Stimulated activated CD8-positive, alpha-beta memory T cell treated with anti-CD3 and anti-CD28 coated beads, Interleukin-4, amount 100 ng/mL, for 1 hour (primary cell): Measurements from ENCODE around the gene GRID1.

Experiments used
- DNase-seq, 2 donors: peaks; one replicate each; pipeline ENCODE4 v3.0.0-alpha.2; 2020; ENCODE audit warnings: low read depth in 2 of 2, low spot score in 1 of 2

The GRID1 gene

DNA sequence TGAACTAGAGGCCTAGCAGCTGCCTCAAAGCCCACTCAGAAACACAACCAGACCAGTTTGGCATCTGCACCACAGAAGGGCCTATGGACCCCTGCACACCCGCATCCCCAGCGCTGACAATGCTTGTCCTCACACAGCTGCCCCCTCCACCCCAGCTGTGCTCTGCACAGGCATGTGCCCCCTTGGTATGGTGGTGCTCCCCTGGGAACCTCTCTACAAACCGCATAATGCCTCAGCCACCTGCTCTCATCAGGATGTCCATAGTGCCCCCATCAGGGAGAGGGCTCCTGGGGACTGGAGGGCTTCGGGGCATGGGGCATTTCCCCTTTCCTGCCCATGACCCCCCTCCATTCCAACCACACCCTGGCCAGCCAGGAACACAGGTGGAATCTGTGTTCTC is 347.5 kb downstream of the GRID1 start:
- no peak for DNase-seq

DNA sequence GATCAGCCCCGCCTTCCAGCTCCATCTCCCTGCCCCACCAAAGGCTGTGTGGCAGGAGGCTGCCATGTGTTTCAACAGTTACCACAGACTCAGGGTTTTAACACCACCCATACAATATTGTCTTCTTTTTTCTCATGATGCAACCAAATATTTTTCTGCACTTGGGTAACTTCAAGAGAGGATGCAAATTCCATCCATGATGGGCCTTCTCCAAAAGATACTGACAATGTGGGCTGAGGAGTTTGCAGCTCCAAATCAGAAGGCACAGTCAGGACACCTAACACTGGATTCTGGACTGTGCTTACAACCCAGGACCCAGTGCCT is 347.9 kb downstream of the GRID1 start:
- DNase-seq, result no peak

DNA sequence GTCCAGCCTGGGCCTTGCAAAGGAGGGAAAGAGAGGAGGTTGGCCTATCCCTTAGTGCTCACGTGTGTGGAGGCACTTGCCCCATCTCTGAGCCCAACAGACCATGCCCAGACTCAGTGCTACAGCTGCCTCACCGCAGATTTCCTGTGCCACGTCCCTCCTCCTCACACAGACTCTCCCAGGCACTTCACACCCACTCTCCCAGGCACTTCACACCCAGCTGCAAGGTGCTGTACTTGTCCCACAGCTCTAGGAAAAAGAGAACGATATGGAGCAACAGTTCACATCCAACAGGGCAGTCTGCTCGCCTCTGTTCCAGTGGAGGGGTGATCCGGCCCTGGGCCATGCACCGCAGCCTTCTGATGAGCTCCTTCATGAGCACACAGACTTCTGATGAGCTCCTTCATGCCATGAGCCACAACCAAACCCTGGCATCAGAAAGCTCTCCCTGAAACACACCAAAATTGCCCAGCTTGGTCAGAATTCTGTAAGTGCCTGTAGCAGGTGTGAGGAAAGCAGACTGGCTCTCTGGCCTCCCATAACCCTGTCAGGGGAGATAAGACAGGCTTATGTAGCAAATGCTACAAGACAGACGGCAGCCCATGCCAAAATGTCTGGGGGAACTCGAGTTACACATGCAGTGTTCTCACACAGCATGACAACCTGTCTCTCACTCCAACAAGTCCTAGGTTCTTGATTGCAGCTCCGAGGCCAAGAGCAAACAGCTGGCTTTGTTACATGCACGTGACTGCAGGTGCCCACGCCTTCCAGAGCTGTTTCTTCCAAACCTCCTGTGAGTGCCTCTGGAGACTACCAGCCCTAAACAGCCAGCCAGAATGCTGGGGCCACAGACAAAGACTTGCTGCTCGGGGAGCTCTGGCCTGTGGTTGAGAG is 348.5 kb downstream of the GRID1 start:
- DNase-seq, result no peak

DNA sequence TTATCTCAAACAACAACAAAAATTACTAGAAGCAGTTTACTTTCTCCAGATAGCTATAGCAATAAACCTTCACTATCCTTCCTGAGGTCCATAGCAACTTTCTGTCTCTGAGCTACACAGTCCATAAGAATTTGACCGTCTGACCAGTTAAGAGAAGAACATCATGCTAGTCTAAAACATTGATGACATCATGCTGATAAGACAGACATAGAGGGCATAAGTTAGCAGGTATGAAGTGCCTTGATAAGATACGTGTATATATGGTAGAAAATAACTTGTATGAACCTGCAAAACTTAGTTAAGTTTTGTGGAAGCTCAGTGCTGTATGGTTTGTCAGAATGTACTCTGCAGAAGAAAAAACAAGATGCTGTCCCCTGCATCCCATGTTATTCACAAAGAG is 353.0 kb downstream of the GRID1 start:
- DNase-seq, result no peak

DNA sequence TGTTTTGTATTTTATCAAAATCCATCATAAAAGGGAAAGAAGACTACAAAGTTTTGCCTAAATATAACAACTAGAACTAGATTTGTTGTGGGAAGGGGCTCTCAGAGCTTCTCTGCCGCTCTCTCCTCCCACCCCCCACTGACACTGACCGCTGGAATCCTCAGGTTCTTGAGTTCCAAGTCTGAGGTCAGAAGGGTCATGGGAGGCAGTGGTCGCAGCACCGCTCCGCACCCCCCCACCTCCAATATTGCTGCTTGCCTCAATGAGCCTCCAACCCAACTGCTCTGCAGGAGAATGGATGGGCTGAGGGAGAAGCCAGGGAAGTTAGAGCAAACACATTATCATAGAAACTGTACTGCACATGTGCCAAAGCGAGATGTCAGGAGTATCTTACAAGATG is 359.4 kb downstream of the GRID1 start:
- no peak for DNase-seq

DNA sequence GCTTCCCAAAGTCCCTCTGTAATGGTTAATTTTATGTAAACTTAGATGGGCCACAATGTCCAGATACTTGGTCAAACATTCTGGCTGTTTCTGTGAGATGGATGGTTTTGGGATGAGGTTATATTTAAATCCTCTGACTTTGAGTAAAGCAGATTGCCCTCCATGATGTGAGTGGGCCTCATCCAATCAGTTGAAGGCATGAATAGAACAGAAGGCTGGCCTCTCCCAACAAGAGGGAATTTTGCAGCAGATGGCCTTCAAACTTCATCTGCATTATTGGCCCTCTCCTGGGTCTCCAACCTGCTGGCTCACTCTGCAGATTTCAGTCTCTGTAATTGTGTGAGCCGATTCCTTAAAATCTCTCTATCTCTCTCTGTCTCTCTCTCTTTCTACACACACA is 362.3 kb downstream of the GRID1 start:
- DNase-seq, result no peak

DNA sequence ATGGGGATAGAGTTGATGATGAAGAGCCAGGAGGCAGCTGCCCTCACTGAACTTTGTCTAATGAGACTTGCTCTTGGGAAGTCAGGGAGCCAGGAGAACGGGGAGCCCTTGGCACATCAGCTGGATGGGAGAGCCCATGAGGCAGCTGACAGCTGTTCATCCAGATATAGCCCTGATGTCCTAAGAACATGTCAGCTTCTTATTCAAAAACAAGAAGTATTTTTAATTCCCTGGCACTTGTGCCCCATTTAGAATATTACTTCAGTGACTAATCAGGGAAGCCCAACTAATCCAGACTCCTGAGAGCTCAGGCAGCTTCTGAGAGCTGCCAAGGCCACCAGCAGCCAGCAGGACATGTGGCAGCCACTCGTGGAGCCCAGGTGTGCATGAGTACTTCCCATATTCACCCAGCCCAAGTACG is 363.4 kb downstream of the GRID1 start:
- DNase-seq, result no peak

DNA sequence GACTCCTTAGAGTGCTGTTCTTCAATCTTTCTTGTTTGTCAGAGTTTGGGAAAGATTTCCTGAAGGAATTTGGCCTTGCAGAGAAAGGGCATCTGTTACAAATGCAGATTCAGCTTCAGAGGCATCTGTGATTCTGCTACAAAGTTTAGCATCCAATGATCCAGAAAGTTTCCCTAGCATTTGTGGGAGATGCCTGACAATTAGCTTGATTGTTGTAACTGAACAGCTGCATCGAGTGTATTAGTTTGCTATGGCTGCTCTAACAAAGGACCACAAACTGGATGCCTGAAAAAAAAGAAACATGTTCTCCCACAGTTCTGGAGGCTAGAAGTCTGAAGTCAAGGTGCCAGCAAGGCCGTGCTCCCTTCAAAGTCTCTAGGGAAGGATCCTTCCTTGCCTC is 365.1 kb downstream of the GRID1 start:
- DNase-seq, result no peak

DNA sequence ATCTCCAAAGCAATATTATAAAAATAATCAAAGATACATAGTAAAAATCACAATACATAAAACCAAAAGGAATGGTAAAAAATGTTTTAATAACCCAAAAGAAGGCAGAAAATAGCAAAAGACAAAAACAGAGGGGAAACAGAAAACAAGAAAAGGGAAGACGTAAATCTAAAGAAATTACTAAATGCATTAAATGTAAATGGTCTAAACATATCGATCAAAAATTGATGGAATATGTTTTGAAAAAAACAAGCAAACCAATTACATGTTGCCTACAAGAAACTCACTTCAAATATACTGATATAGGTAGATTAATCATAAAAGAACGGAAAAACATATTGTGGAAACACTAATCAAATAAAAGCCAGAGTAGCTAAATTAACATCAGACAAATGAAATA is 369.1 kb downstream of the GRID1 start:
- DNase-seq, result no peak

DNA sequence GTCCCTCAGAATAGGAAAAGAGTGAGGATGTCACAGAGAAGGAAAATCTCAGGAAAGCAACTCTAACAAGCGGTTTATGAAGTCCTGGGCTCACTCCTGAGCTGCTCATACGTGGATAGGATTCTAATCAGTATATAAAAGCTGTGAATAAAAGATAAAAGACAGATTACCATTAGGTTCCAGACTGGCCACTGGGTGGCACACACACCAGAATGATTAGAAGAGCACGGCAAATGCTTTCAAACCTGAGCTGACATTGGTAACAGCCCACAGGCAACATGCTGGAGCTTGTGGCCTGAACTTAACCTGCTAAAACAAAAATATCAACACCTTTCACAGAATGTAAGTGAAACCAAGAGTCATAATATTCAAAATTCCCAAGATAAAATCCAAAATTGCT is 370.8 kb downstream of the GRID1 start:
- no peak for DNase-seq

DNA sequence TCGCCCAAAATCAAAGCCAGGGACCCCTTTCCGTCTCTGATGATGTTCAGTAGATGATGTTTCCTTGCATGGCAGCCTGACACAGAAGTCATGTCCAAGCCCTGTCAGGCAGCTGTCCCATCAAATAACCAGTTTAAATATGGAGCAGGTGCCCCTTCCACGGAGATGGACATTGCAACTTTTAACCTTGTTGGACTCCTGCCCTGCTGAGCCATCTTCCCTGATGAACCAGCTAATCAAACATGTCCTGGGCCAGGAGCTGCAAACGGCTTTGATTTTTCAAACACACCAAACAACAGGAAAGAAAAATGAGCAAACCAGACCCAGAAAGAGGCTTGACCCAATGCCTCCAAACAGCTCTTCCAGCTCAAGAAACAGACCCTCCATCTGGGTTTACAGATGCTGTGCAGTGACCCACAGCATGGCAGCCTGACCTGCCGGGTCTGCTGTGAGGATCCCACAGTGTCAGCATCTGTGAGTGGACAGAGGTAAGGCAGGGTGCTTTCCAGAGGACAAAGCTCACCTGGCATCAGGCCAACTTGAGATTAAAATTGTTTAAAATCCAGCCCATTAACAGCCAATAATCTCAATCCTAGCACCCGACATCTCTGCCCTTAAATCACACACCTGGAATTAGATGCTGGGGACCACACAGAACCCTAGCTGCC is 372.6 kb downstream of the GRID1 start:
- no peak for DNase-seq

DNA sequence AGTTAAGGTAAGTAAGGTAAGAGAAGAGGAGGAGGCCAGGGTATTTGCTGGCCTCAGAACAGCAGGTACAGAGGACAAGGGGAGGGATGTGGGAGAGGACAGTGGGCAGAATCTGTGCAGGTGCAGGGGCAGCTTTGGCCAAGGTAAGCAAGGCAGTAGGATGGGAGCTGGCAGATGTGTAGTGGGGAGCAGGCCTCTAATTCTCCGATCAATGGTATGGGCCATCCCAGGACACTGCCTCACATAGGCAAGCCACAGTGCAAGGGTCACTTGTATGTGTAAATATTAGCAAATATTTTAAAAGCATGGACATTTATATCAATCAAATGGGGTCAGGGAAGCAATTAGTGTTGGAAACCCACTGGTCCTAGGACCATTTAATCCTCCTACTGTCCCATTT is 373.5 kb downstream of the GRID1 start:
- no peak for DNase-seq

DNA sequence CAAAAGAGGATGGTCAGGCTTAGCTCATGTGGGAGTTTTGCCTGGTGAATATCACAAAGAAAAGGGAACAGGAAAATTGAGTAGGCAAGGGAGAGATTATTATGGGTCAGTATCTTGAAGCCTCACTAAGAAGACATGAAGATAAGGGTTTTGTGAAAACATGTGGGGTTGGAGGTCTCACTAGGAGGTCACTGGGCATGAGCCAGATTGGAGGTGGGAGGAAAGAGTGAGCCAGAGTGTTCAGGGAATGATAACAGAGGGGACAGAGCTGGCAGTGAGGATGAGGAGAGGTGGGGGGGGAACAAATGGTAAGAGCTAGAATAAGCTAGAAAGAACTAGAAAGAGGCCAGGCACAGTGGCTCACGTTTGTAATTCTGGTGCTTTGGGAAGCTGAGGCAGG is 374.3 kb downstream of the GRID1 start:
- DNase-seq, result no peak

DNA sequence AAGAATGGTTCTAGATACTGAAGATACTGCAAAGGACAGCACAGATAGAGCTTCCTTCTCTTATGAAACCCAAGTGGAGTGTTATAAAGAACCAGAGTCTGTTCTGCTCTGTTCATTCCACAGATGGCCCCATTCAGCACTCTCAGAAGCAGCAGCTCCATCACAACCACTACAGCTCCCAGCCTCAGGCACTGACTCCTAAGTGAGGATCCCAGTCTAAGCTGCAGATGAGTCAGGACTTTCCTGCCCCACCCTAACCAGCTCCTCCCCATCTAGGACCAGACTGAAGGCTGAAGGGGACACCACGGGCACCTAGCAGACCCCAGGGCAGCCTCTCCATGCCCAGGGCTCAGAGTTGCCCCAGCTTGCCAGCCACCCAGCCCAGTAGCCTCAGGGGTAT is 379.8 kb downstream of the GRID1 start:
- DNase-seq, result no peak

DNA sequence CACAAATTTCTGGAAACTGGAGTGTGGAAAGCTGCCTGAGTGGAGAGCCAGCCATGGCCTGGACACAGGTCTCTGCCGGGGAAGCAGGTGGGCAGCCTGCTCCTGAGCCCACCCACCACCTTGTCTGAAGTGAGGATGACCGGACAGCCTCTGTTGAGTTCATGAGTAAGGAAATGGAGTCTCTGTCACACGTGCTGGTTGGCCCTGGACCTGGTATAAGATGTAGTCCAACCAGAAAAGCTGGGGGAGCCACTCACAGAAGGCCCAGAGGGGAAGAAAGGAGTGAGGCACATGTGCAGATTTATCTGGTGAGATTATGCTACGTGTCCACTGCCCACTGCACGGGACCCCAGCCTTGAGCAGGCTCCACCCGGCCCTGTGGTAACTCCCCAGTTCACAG is 383.5 kb downstream of the GRID1 start:
- no peak for DNase-seq

DNA sequence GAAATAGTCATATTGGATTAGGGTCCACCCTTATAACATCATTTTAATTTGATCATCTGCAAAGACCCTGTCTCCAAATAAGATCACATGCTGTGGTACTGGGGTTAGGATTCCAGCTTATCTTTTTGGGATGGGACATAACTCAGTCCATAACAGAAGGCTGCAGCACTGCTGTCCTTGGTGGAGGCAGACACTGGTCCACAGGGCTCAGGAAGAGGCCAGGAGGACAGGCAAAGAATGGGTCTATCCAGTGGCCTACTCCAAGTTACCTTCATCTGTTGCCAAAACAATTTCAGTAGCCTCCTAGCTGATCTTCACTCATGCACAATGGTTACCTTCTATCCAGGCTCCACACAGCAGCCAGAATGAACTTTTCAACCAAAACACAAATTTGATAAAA is 387.0 kb downstream of the GRID1 start:
- no peak for DNase-seq

DNA sequence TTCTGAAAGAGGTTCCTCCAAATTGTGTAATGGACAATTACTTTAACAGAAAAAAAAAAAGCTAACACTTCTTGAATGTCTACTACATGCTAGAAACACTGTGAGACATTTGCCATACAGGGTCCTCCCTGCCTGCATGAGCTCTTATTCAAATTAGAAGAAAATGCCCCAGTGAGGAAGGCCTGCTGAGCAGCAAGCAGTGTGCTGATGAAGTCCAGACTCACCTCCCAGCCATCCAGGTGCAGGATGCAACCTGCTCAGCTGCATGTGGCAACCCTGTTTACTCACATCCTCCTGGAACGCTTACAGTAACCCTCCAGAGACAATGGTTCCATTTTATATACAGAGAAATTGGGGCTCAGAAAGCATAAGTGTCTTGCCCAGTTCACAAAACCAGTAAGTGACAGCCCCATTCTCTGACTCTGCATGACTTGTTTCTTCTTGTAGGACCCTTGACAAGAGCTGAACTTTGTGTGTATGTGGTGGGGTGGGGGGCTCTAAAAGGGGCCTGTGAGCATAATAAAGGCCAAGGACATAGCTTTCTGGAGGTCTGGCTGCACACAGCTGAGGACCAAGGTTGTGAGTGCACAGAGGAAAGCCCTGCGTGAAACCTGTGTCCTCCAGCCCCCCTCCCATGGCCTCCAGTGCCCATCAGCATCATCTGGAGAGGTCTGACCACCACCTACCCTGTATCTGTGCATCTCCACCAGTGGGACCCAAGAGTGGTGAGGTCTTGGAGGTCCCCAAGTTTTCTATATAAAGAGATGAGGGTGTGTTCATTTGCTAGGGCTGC is 387.8 kb downstream of the GRID1 start:
- DNase-seq, result no peak

DNA sequence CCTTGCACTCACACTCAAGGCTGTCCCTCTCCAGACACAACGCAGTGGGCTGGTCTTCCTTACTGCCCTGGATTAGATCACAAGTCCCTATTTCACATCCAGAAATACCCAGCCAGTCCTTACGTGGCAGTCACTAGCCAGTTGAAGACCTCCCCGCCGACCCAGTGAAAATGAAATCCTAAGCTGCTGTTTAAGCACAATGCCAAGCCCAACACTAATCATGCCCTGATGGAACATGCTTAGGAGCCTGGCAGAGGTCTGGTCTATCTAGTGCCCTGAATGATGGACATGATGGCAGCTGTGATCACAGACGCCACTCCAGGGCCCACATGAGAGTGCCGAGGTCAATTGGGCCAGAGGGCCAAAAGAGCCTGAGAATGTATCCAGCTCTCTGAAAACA is 389.0 kb downstream of the GRID1 start:
- no peak for DNase-seq

DNA sequence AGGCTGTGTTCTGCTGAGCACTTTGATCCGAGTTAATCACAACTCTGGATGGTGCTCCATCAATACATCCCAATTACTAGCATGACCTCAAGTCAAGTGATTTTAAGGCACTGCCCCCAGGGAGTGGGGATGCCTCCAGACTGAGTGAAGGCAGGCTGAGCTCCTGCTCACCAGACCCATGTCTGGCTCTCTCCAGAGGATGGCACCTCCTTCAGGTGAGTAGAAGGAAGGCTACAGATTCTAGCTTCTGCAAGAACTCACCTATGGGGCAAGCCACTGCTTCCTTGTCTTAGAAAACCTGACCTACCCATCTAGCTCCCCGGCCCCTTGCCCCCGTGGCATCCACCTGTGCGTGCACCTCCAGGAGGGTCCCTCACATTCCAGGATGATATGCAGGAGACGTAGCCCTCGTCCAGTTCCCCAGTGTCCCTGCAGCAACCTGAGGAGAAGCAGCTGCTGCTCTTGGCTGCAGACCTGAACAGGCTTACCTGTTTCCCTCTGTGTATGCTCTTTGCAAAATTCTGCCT is 390.3 kb downstream of the GRID1 start:
- DNase-seq, result no peak

DNA sequence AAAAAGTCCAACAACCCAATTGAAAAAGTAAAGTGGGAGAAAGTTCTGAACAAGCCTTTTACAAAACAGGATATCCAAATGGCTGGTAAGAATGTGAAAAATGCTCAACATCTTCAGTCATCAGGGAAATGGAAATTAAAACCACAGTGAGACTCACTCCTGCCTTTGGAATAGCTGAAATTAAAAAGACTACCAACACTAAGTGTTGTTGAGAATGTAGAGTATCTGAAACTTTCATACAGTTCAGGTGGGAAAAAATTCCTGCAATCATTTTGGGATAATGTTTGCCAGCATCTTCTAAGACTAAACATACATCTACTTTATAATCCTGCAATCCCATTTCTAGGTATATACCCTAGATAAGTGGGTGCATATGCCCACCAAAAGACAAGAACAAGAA is 395.1 kb downstream of the GRID1 start:
- DNase-seq, result no peak

DNA sequence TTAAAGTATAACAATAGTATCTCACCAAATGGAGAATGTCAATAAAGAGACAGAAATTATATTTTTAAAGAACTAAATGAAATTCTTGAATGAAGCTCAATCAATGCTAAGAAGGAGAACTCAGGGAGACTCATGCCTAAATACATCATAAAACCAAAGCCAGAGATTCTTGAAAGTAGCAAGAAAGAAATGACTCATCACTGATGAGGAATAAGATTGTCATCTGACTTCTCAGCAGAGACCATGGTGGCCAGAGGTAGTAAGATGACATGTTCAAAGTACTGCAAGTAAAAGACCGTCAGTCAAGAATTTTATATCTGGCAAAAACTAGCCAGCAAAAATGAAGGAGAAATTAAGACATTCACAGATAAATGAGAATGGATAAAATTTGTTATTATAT is 399.0 kb downstream of the GRID1 start:
- DNase-seq, result no peak
